AG04449 (cell line): ENCODE results near the gene SLC25A39.
A peak's percentile ranks its signal among the peaks of the same experiment; 100 is the strongest.
"Not testable (repeated sequence)": the region's sequence is repeated elsewhere in the genome, so short reads cannot be mapped to it uniquely, and the experiment has no call there.

Experiments used
- CTCF ChIA-PET: fragments of 350-600 bp; formaldehyde crosslinking; extraction: SDS; loops from one replicate; lab custom pipeline; 2021; ENCODE audit warnings: antibody characterized with exemption; lab: Yijun Ruan, JAX
- POLR2A ChIA-PET: fragments of 400-600, 350-600 bp; formaldehyde crosslinking; extraction: SDS; loops from one replicate; lab custom pipeline; 2020; ENCODE audit warnings: antibody characterized with exemption, inconsistent platforms; lab: Yijun Ruan, JAX
- DNase-seq: peaks from one replicate; pipeline ENCODE4 v3.0.0-alpha.2; 2010; ENCODE audit warnings: low read depth, low spot score
- H3K4me3 ChIP-seq: 2 replicates; pipeline ENCODE4 v1.5.1; 2011; ENCODE audit warnings: low read depth, mild to moderate bottlenecking, control low read depth, low read length
- CTCF ChIP-seq: IDR thresholded peaks from one replicate; pipeline ENCODE4 v1.5.1; 2011; ENCODE audit warnings: mild to moderate bottlenecking, moderate library complexity, low read length, control low read depth, inconsistent platforms; ENCODE audit not compliant: insufficient read depth; ENCODE audit errors: missing control alignments

Gene SLC25A39

GRCh38 chr17:44350733-44351226, 26.2 kb upstream of the SLC25A39 start:
- no peak overlapping the region for H3K4me3 ChIP-seq
- CTCF ChIA-PET, result interaction anchor here (0.7 to 9.5 kb wide), 14 partner anchors 9 to 211 kb away, joined by 3 to 165 read pairs (median 6); partner anchors contain the start of gene FAM171A2

GRCh38 chr17:44349553-44350070, 25.0 kb upstream of the SLC25A39 start:
- POLR2A ChIA-PET, result no interaction called here
- no peak for TF ChIP-seq CTCF
- H3K4me3 ChIP-seq, result no peak overlapping the region
- CTCF ChIA-PET, result interaction anchor here (0.7 to 9.5 kb wide), 9 partner anchors 8 to 173 kb away, joined by 3 to 165 read pairs (median 10); partner anchors contain the start of gene FAM171A2
- no peak for DNase-seq

More at GRCh38 chr17:44350733-44351226, 26.2 kb upstream of the SLC25A39 start:
- POLR2A ChIA-PET, result interaction anchor here (1.0 kb wide), 1 partner anchor 140 kb away, joined by 3 read pairs; no protein-coding TSS in a partner anchor
- TF ChIP-seq CTCF, result peak; percentile 87
- DNase-seq, result no peak

- ChIA-PET CTCF (interaction anchor here (0.7 to 9.5 kb wide), 5 partner anchors 14 to 139 kb away, joined by 3 to 165 read pairs (median 10); partner anchors contain the start of gene FAM171A2), POLR2A (no interaction called here)
- no peak for TF ChIP-seq CTCF
- no peak overlapping the region for H3K4me3 ChIP-seq
- DNase-seq, result no peak
Measured at GRCh38 chr17:44348988-44349364, 24.4 kb upstream of the SLC25A39 start.

- CTCF ChIA-PET, result interaction anchor here (0.7 to 9.5 kb wide), 4 partner anchors 14 to 138 kb away, joined by 3 to 165 read pairs (median 12); partner anchors contain the start of gene FAM171A2
- POLR2A ChIA-PET, result no interaction called here
- no peak for DNase-seq
- TF ChIP-seq CTCF, result no peak
- H3K4me3 ChIP-seq, result no peak overlapping the region
Measured at GRCh38 chr17:44348234-44348987, 23.8 kb upstream of the SLC25A39 start.

- CTCF ChIA-PET, result interaction anchor here (1.1 to 9.5 kb wide), 5 partner anchors 15 to 176 kb away, joined by 6 to 165 read pairs (median 10); partner anchors contain the start of gene FAM171A2
- H3K4me3 ChIP-seq, POLR2A ChIA-PET, DNase-seq: not testable (repeated sequence)
Measured at GRCh38 chr17:44347206-44348055, 22.8 kb upstream of the SLC25A39 start.
